GM10248 (cell line): Measurements from ENCODE around the gene HEXD.

Experiments
- CTCF ChIA-PET: fragments of 300-600 bp; sonication (Branson Sonifier 250); formaldehyde crosslinking; extraction: SDS; loops from one replicate; lab custom pipeline; 2021; ENCODE audit warnings: antibody characterized with exemption; lab: Yijun Ruan, JAX
- POLR2A ChIA-PET: fragments of 350-650 bp; sonication (Branson Sonifier 250); formaldehyde crosslinking; extraction: SDS; loops from one replicate; lab custom pipeline; 2020; ENCODE audit warnings: antibody characterized with exemption; lab: Yijun Ruan, JAX
- DNase-seq: peaks from one replicate; pipeline ENCODE4 v3.0.0; 2012; ENCODE audit errors: extremely low spot score
- TF ChIP-seq, protein P1 (sequence below): IDR thresholded peaks from 2 replicates; pipeline ENCODE4 v1.5.1; 2012; ENCODE audit warnings: mild to moderate bottlenecking, low read depth; ENCODE audit errors: extremely low read depth, missing control alignments, control extremely low read depth

Gene HEXD

DNA sequence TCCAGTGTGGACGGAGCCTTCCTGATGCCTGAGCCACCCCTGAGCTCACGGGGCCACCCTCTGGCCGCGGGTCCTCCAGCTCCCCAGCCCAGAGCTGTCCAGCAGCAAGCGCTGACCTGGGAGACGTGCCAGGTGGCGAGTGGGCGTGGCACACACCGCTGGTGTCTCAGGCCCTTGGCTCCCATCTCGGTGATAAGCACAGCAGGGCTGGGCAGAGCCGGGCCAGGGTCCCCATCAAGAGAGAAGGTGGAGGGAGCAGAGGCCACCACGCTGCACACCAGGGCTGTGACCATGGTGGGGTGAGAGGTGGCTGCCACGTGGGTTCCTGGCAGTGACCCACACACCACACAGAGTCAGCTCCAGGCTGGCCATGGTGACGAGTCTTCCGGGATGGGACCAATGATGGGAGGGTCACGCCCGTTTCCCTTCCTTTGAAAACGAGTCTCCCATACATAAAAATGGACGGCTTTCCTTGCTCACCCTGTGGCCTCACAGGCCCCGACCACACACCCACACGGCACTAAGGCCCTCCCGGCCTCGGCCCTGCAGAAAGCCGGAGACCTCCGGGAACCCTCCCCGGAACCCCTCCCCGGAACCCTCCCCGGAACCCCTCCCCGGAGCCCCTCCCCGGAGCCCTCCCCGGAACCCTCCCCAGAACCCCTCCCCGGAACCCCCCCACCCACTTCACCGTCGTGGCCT is 29.8 kb upstream of the HEXD start:
- TF ChIP-seq, protein P1, sequence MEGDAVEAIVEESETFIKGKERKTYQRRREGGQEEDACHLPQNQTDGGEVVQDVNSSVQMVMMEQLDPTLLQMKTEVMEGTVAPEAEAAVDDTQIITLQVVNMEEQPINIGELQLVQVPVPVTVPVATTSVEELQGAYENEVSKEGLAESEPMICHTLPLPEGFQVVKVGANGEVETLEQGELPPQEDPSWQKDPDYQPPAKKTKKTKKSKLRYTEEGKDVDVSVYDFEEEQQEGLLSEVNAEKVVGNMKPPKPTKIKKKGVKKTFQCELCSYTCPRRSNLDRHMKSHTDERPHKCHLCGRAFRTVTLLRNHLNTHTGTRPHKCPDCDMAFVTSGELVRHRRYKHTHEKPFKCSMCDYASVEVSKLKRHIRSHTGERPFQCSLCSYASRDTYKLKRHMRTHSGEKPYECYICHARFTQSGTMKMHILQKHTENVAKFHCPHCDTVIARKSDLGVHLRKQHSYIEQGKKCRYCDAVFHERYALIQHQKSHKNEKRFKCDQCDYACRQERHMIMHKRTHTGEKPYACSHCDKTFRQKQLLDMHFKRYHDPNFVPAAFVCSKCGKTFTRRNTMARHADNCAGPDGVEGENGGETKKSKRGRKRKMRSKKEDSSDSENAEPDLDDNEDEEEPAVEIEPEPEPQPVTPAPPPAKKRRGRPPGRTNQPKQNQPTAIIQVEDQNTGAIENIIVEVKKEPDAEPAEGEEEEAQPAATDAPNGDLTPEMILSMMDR: no peak
- no peak for DNase-seq
- ChIA-PET CTCF (interaction anchor here (1.1 kb wide), 1 partner anchor 21 kb away, joined by 3 read pairs; no protein-coding TSS in a partner anchor), POLR2A (no interaction called here)

DNA sequence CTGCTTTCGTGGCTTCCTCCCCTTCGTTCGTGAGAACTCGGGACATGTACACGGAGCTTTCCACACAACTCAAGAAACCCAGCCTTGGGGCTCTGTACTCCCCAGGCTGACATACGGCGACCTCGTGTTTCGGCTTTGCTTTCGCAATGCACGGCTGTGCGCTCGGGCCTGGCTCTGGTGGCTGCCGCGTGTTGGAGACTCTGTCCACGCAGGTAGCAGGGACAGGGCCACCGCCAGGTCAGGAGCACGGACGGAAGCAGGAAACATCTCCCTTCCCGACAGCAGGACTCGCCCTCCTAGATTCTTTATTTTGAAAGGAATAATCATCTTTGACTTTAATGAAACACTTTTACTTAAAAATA is 29.2 kb upstream of the HEXD start:
- TF ChIP-seq, protein P1: no peak
- DNase-seq: no peak
- ChIA-PET CTCF (no interaction called here), POLR2A (no interaction called here)

DNA sequence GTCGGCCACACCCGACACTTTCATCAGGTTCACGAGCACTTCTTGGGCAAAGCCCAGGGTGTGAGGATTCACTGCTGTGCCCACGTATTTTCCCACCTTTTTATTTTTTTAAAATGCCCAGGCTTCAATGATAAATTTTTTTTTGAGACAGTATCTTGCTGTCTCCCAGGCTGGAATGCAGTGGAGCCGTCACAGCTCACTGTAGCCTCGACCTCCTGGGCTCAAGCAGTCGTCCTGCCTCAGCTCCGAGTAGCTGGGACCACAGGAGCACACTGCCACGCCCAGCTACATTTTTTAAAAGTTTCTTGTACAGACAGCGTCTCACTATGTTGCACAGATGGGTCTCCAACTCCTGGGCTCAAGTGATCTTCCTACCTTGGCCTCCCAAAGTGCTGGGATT is 28.8 kb upstream of the HEXD start:
- CTCF ChIA-PET: no interaction called here
- no peak for DNase-seq
- TF ChIP-seq, protein P1: no peak
- POLR2A ChIA-PET: no interaction called here

DNA sequence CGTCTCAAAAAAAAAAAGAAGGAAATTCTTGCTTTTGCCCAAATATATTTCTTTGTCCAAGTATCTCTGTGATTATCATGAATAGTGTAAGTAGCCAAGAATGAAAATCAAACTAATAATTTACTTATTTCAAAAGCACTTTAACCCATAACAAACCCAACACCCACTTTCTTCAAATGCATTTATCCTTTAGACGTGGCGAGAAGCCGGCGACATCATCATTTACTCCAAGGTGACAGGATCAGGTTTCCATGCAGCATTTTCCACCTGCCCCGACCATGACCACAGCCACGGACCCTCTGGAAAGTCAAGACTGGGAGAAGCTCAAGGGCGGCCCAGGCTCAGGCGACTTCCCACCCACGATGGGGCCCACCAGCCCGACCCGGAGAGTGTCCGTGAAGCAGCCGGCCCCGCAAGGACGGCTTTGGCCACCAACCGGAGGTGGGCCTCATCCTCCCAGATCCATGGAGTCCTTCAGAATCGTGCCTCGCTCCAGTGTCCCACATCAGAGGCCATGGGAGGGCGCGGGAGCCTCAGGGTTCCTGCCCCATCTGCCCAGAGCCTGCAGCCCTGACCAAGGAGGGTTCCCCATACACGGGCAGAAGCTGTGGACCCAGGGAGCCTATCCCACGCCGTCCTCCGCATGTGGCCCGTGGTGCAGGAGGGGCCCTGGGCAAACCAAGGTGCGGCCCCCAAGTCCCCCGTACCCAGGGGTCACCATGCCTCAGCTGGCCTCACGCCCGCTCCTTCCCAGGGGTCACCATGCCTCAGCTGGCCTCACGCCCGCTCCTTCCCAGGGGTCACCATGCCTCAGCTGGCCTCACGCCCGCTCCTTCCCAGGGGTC is 27.9 kb upstream of the HEXD start:
- TF ChIP-seq, protein P1: no peak
- no peak for DNase-seq
- CTCF ChIA-PET: interaction anchor here (0.9 kb wide), 1 partner anchor 17 kb away, joined by 3 read pairs; no protein-coding TSS in a partner anchor
- POLR2A ChIA-PET: no interaction called here

DNA sequence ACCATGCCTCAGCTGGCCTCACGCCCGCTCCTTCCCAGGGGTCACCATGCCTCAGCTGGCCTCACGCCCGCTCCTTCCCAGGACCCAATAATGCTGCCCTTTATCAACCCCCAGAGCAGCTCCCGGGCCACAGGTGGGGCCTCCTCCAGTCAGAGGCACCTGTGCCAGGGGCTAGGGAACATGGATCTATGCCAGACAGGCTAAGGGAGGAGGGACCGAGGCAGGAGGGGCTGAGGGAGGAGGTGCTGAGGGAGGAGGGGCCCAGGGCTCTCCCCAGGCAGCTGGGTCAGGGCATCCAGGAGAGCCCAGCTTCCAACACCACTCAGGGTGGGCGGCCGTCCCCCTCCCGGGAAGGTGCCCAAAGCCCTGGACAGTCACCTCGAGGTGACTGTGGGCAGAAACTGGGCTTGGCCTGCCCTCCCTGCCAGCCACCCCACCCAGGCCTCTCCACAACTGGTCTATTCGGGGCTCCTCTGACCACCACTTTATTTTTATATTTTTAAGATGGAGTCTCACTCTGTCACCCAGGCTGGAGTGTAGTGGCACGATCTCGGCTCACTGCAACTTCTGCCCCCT is 27.2 kb upstream of the HEXD start:
- no peak for DNase-seq
- POLR2A ChIA-PET: interaction anchor here (0.6 kb wide), 1 partner anchor 258 kb away, joined by 3 read pairs; no protein-coding TSS in a partner anchor
- CTCF ChIA-PET: interaction anchor here (0.9 kb wide), 1 partner anchor 17 kb away, joined by 3 read pairs; no protein-coding TSS in a partner anchor
- TF ChIP-seq, protein P1: no peak

DNA sequence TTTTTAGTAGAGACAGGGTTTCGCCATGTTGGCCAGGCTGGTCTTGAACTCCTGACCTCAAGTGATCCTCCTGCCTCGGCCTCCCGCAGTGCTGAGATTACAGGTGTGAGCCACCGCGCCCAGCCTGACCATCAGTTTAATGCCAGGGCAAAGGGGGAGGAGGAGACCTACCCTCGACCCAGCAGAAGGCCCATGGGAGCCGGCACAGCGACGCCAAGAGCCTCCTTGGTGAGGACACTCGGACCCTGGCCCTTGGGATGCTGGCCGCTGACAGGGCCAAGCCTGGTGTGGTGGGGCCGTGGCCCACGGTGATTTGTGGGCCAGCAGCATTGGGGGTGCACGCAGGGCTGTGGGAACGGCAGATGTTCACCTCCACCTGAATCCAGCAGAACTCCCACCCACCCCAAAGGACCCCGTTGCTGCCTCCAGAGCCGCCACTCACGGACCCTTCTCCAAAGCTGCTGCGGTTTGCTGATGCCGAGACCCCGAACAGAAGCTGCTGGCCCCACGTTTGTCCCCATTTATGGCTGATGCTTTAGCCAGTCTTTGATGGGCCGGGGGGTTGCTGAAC is 26.6 kb upstream of the HEXD start:
- TF ChIP-seq, protein P1: no peak
- ChIA-PET CTCF (no interaction called here), POLR2A (interaction anchor here (0.6 kb wide), 1 partner anchor 259 kb away, joined by 3 read pairs; no protein-coding TSS in a partner anchor)
- no peak for DNase-seq
